ENCODE measurements around the gene COLEC11. TPM values are rescaled to one million over a fixed set of nuclear protein-coding genes. Genes with fewer than 3 reads are reported as not detected.
"Not testable (repeated sequence)": the region's sequence is repeated elsewhere in the genome, so short reads cannot be mapped to it uniquely, and the experiment has no call there.

COLEC11 gene
- total RNA-seq, 3 donors from 2014 or later (not counting 1 experiment from before 2014, with no cell fraction given), result 0.61 TPM; not detected in 2

GRCh38 chr2:3617198-3617890 is 22.4 kb downstream of the COLEC11 start:
- H3K4me1 ChIP-seq (ENCODE audit: control insufficient read depth, insufficient read depth, low read length), result no peaks in the 10 kb centered on the region
- H3K4me3 Mint-ChIP-seq, result no peak overlapping the region
- H3K27me3 Mint-ChIP-seq (ENCODE audit: low read depth in 2 of 2), result no peaks in the 10 kb centered on the region
- H3K27me3 ChIP-seq (ENCODE audit: control insufficient read depth, insufficient read depth, low read length), result no peaks in the 10 kb centered on the region
- no peak overlapping the region for H3K27ac Mint-ChIP-seq
- 96% methylated on average over 20 of the region's 21 CpGs for WGBS (ENCODE audit: insufficient coverage)
- no peaks in the 10 kb centered on the region for H3K36me3 ChIP-seq (ENCODE audit: control insufficient read depth, insufficient read depth, low read length)
- no peaks in the 10 kb centered on the region for H3K4me1 Mint-ChIP-seq
- no peaks in the 10 kb centered on the region for H3K9me3 Mint-ChIP-seq
- no peaks in the 10 kb centered on the region for H3K9me3 ChIP-seq (ENCODE audit: control insufficient read depth, insufficient read depth, low read length)
- TF ChIP-seq, protein P1, sequence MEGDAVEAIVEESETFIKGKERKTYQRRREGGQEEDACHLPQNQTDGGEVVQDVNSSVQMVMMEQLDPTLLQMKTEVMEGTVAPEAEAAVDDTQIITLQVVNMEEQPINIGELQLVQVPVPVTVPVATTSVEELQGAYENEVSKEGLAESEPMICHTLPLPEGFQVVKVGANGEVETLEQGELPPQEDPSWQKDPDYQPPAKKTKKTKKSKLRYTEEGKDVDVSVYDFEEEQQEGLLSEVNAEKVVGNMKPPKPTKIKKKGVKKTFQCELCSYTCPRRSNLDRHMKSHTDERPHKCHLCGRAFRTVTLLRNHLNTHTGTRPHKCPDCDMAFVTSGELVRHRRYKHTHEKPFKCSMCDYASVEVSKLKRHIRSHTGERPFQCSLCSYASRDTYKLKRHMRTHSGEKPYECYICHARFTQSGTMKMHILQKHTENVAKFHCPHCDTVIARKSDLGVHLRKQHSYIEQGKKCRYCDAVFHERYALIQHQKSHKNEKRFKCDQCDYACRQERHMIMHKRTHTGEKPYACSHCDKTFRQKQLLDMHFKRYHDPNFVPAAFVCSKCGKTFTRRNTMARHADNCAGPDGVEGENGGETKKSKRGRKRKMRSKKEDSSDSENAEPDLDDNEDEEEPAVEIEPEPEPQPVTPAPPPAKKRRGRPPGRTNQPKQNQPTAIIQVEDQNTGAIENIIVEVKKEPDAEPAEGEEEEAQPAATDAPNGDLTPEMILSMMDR (IDR thresholded peaks at IDR 0.05), result no peak
- ATAC-seq (no peak), DNase-seq (no peak)
- no peaks in the 10 kb centered on the region for H3K36me3 Mint-ChIP-seq
- H3K27ac ChIP-seq (ENCODE audit: low read length), result no peak overlapping the region
- no peak overlapping the region for H3K4me3 ChIP-seq (ENCODE audit: low read length)
- intact Hi-C loops (cut with micrococcal nuclease), result no loop called here

DNA sequence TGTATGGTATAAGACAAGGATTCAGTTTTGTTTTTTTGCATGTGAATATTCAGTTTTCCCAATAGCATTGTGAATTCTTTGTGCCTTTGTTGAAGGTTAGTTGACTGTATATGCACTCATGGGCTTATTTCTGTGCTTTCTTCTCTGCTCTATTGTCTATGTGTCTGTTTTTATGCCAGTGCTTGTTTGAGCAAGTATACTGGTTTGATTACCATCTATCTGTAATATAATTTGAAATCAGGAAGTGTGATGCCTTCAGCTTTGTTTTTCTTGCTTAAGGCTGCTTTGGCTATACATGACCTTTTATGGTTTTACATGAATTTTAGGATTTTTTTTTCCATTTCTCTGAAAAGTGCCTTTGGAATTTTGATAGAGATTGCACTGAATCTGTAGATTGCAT is 23.5 kb downstream of the COLEC11 start:
- Histone ChIP-seq H3K36me3 (ENCODE audit: control insufficient read depth, insufficient read depth, low read length) (no peaks in the 10 kb centered on the region), H3K4me3 (ENCODE audit: low read length) (no peak overlapping the region), H3K27me3 (ENCODE audit: control insufficient read depth, insufficient read depth, low read length) (no peaks in the 10 kb centered on the region), H3K4me1 (ENCODE audit: control insufficient read depth, insufficient read depth, low read length) (no peaks in the 10 kb centered on the region), H3K27ac (ENCODE audit: low read length) (no peak overlapping the region), H3K9me3 (ENCODE audit: control insufficient read depth, insufficient read depth, low read length) (no peaks in the 10 kb centered on the region)
- Mint-ChIP-seq H3K27me3 (ENCODE audit: low read depth in 2 of 2) (peaks cover 0 to under 1% of the 10 kb centered on the region in 2 donors), H3K4me1 (no peaks in the 10 kb centered on the region), H3K27ac (no peak overlapping the region), H3K9me3 (no peaks in the 10 kb centered on the region), H3K4me3 (no peak overlapping the region), H3K36me3 (no peaks in the 10 kb centered on the region)
- no peak for ATAC-seq
- TF ChIP-seq, protein P1 (IDR thresholded peaks at IDR 0.05), result no peak
- intact Hi-C loops (cut with micrococcal nuclease), result no loop called here
- DNase-seq, result no peak

DNA sequence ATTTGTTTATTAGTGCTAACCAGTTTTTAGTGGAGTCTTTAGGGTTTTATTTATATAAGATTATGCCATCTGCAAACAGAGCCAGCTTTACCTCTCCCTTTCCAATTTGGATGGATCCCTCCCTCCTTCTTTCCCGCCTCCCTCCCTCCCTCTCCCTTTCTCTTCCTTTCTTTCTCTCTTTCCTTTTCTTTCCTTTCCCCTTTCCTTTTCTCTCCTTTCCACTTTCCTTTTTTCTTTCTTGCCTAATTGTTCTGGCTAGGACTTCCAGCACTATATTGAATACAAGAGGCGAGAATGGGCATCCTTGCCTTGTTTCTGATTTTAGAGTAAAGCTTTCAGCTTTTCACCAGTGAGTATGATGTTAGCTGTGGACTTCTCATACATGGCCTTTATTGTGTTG is 24.1 kb downstream of the COLEC11 start:
- Mint-ChIP-seq H3K9me3 (no peaks in the 10 kb centered on the region), H3K4me1 (no peaks in the 10 kb centered on the region), H3K4me3 (no peak overlapping the region), H3K27ac (no peak overlapping the region), H3K27me3 (ENCODE audit: low read depth in 2 of 2) (peaks cover 0 to 3% of the 10 kb centered on the region in 2 donors), H3K36me3 (no peaks in the 10 kb centered on the region)
- TF ChIP-seq, protein P1 (IDR thresholded peaks at IDR 0.05), result no peak
- no peaks in the 10 kb centered on the region for H3K36me3 ChIP-seq (ENCODE audit: control insufficient read depth, insufficient read depth, low read length)
- DNase-seq, result no peak
- intact Hi-C loops (cut with micrococcal nuclease), result no loop called here
- no peak overlapping the region for H3K27ac ChIP-seq (ENCODE audit: low read length)
- WGBS (ENCODE audit: insufficient coverage), result 88% methylated on average over 2 of the region's 2 CpGs
- ATAC-seq, result no peak
- H3K4me1 ChIP-seq (ENCODE audit: control insufficient read depth, insufficient read depth, low read length), result no peaks in the 10 kb centered on the region
- no peaks in the 10 kb centered on the region for H3K27me3 ChIP-seq (ENCODE audit: control insufficient read depth, insufficient read depth, low read length)
- no peaks in the 10 kb centered on the region for H3K9me3 ChIP-seq (ENCODE audit: control insufficient read depth, insufficient read depth, low read length)
- H3K4me3 ChIP-seq (ENCODE audit: low read length), result no peak overlapping the region

DNA sequence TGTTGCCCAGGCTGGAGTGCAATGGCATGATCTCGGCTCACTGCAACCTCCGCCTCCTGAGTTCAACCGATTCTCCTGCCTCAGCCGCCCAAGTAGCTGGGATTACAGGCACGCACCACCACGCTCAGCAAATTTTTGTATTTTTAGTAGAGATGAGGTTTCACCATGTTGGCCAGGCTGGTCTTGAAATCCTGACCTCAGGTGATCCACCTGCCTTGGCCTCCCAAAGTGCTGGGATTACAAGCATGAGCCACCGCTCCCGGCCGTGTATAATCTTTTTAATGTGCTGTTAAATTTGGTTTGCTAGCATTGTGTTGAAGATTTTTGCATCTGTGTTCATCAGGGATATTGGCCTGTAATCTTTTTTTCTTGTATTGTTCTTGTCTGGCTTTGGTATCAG is 24.7 kb downstream of the COLEC11 start:
- H3K27ac ChIP-seq (ENCODE audit: low read length); ATAC-seq; H3K9me3 Mint-ChIP-seq; H3K4me3 Mint-ChIP-seq; H3K36me3 Mint-ChIP-seq; H3K36me3 ChIP-seq (ENCODE audit: control insufficient read depth, insufficient read depth, low read length); DNase-seq; intact Hi-C loops (cut with micrococcal nuclease); H3K27me3 Mint-ChIP-seq (ENCODE audit: low read depth in 2 of 2); H3K27ac Mint-ChIP-seq; H3K4me1 Mint-ChIP-seq; H3K27me3 ChIP-seq (ENCODE audit: control insufficient read depth, insufficient read depth, low read length); H3K4me1 ChIP-seq (ENCODE audit: control insufficient read depth, insufficient read depth, low read length); H3K4me3 ChIP-seq (ENCODE audit: low read length); H3K9me3 ChIP-seq (ENCODE audit: control insufficient read depth, insufficient read depth, low read length): not testable (repeated sequence)
- WGBS (ENCODE audit: insufficient coverage), result 98% methylated on average over 9 of the region's 9 CpGs

Data from natural killer cell (primary cell).